HG03139 (cell line): Measurements from ENCODE around the gene KRT23.

Experiments used
- ATAC-seq: cut with Tn5 transposase; IDR thresholded peaks from one replicate; pipeline ENCODE4 v1.9.1; 2021; ENCODE audit not compliant: unreplicated experiment

Gene KRT23

GRCh38 chr17:40912486-40913210, 24.8 kb downstream of the KRT23 start:
- no peak for ATAC-seq

- no peak for ATAC-seq
Measured at GRCh38 chr17:40910441-40910841, 27.0 kb downstream of the KRT23 start.

- ATAC-seq, result no peak
Measured at GRCh38 chr17:40909755-40910154, 27.7 kb downstream of the KRT23 start.

GRCh38 chr17:40909351-40909750, 28.1 kb downstream of the KRT23 start:
- ATAC-seq, result no peak

- no peak for ATAC-seq
Measured at GRCh38 chr17:40906613-40907012, 30.8 kb downstream of the KRT23 start.

- no peak for ATAC-seq
Measured at GRCh38 chr17:40905370-40905769, 32.1 kb downstream of the KRT23 start.

- no peak for ATAC-seq
Measured at GRCh38 chr17:40903129-40903847, 34.2 kb downstream of the KRT23 start.

- ATAC-seq, result no peak
Measured at GRCh38 chr17:40902498-40902897, 34.9 kb downstream of the KRT23 start.

GRCh38 chr17:40901981-40902474, 35.4 kb downstream of the KRT23 start:
- ATAC-seq, result no peak

- ATAC-seq, result no peak
Measured at GRCh38 chr17:40900809-40901356, 36.6 kb downstream of the KRT23 start.

GRCh38 chr17:40896916-40897455, 40.5 kb downstream of the KRT23 start:
- ATAC-seq, result no peak

- no peak for ATAC-seq
Measured at GRCh38 chr17:40895106-40895730, 42.2 kb downstream of the KRT23 start.

GRCh38 chr17:40888196-40888720, 49.2 kb downstream of the KRT23 start:
- ATAC-seq, result no peak

- ATAC-seq, result no peak
Measured at GRCh38 chr17:40886090-40886489, 51.4 kb downstream of the KRT23 start.

GRCh38 chr17:40884708-40885512, 52.5 kb downstream of the KRT23 start, which contains the start of gene KRT20:
Gene KRT20, minus strand, starts transcription at chr17:40885242. Its CDS starts 57 bp downstream, at chr17:40885185.
- ATAC-seq, result no peak

GRCh38 chr17:40883626-40884334, 53.7 kb downstream of the KRT23 start:
- ATAC-seq, result no peak

GRCh38 chr17:40883031-40883430, 54.4 kb downstream of the KRT23 start:
- ATAC-seq, result no peak

GRCh38 chr17:40879026-40879425, 58.4 kb downstream of the KRT23 start:
- no peak for ATAC-seq

- ATAC-seq, result no peak
Measured at GRCh38 chr17:40878044-40878443, 59.4 kb downstream of the KRT23 start.
